ENCODE results near the gene SH3BP5. TPM values are rescaled to one million over a fixed set of nuclear protein-coding genes. Genes with fewer than 3 reads are reported as not detected.

Gene SH3BP5
- polyA plus RNA-seq, 2 donors = 8.6 to 13.6 TPM

- Histone ChIP-seq H3K9me3 (ENCODE audit: control insufficient read depth in 2 of 2, insufficient read depth in 1 of 2, low read depth in 1 of 2, low read length in 1 of 2) (no peaks in the 10 kb centered on the region), H3K4me1 (ENCODE audit: control insufficient read depth in 2 of 2, insufficient read depth in 2 of 2, low read length in 1 of 2) (peaks cover 9 to 13% of the 10 kb centered on the region in 2 donors), H3K4me3 (ENCODE audit: low read depth in 1 of 2, low read length in 2 of 2) (no peak overlapping the region), H3K27ac (ENCODE audit: low read depth in 2 of 2, low read length in 1 of 2) (peak overlapping the region in 1 of 2 donors; percentile 4), H3K27me3 (ENCODE audit: control insufficient read depth in 1 of 2, insufficient read depth in 2 of 2, low read length in 2 of 2) (no peaks in the 10 kb centered on the region), H3K36me3 (ENCODE audit: control insufficient read depth in 2 of 2, insufficient read depth in 2 of 2, low read length in 1 of 2) (no peaks in the 10 kb centered on the region)
- WGBS, 2 donors = 78 to 84% methylated on average over 11 of the region's 11 CpGs
Observed at GRCh38 chr3:15329046-15330005, 3.1 kb downstream of the SH3BP5 start.

- Histone ChIP-seq H3K27me3 (ENCODE audit: control insufficient read depth in 1 of 2, insufficient read depth in 2 of 2, low read length in 2 of 2) (no peaks in the 10 kb centered on the region), H3K9me3 (ENCODE audit: control insufficient read depth in 2 of 2, insufficient read depth in 1 of 2, low read depth in 1 of 2, low read length in 1 of 2) (no peaks in the 10 kb centered on the region), H3K36me3 (ENCODE audit: control insufficient read depth in 2 of 2, insufficient read depth in 2 of 2, low read length in 1 of 2) (peaks cover 0 to 2% of the 10 kb centered on the region in 2 donors), H3K27ac (ENCODE audit: low read depth in 2 of 2, low read length in 1 of 2) (peak overlapping the region; percentile 15 to 27), H3K4me3 (ENCODE audit: low read depth in 1 of 2, low read length in 2 of 2) (no peak overlapping the region), H3K4me1 (ENCODE audit: control insufficient read depth in 2 of 2, insufficient read depth in 2 of 2, low read length in 1 of 2) (peaks cover 10 to 15% of the 10 kb centered on the region in 2 donors)
- WGBS, 2 donors = 37 to 46% methylated on average over 7 of the region's 7 CpGs
Observed at GRCh38 chr3:15327941-15328340, 4.4 kb downstream of the SH3BP5 start.

- peaks cover 4 to 11% of the 10 kb centered on the region in 2 donors for H3K4me1 ChIP-seq (ENCODE audit: control insufficient read depth in 2 of 2, insufficient read depth in 2 of 2, low read length in 1 of 2)
- no peaks in the 10 kb centered on the region for H3K27me3 ChIP-seq (ENCODE audit: control insufficient read depth in 1 of 2, insufficient read depth in 2 of 2, low read length in 2 of 2)
- no peaks in the 10 kb centered on the region for H3K9me3 ChIP-seq (ENCODE audit: control insufficient read depth in 2 of 2, insufficient read depth in 1 of 2, low read depth in 1 of 2, low read length in 1 of 2)
- WGBS, 2 donors = 93 to 98% methylated on average over 2 of the region's 2 CpGs
- H3K4me3 ChIP-seq (ENCODE audit: low read depth in 1 of 2, low read length in 2 of 2) = no peak overlapping the region
- peaks cover 0 to 2% of the 10 kb centered on the region in 2 donors for H3K36me3 ChIP-seq (ENCODE audit: control insufficient read depth in 2 of 2, insufficient read depth in 2 of 2, low read length in 1 of 2)
- H3K27ac ChIP-seq (ENCODE audit: low read depth in 2 of 2, low read length in 1 of 2) = no peak overlapping the region
Observed at GRCh38 chr3:15326673-15327072, 5.7 kb downstream of the SH3BP5 start.

- Histone ChIP-seq H3K27ac (ENCODE audit: low read depth in 2 of 2, low read length in 1 of 2) (no peak overlapping the region), H3K27me3 (ENCODE audit: control insufficient read depth in 1 of 2, insufficient read depth in 2 of 2, low read length in 2 of 2) (no peaks in the 10 kb centered on the region), H3K36me3 (ENCODE audit: control insufficient read depth in 2 of 2, insufficient read depth in 2 of 2, low read length in 1 of 2) (peaks cover 0 to 2% of the 10 kb centered on the region in 2 donors), H3K9me3 (ENCODE audit: control insufficient read depth in 2 of 2, insufficient read depth in 1 of 2, low read depth in 1 of 2, low read length in 1 of 2) (no peaks in the 10 kb centered on the region), H3K4me3 (ENCODE audit: low read depth in 1 of 2, low read length in 2 of 2) (no peak overlapping the region), H3K4me1 (ENCODE audit: control insufficient read depth in 2 of 2, insufficient read depth in 2 of 2, low read length in 1 of 2) (peaks cover 4 to 9% of the 10 kb centered on the region in 2 donors)
- 70 to 85% methylated on average over 3 of the region's 3 CpGs for WGBS, 2 donors
Observed at GRCh38 chr3:15326037-15326436, 6.3 kb downstream of the SH3BP5 start.

- Histone ChIP-seq H3K9me3 (ENCODE audit: control insufficient read depth in 2 of 2, insufficient read depth in 1 of 2, low read depth in 1 of 2, low read length in 1 of 2) (no peaks in the 10 kb centered on the region), H3K4me1 (ENCODE audit: control insufficient read depth in 2 of 2, insufficient read depth in 2 of 2, low read length in 1 of 2) (peaks cover 4 to 9% of the 10 kb centered on the region in 2 donors), H3K27ac (ENCODE audit: low read depth in 2 of 2, low read length in 1 of 2) (no peak overlapping the region), H3K27me3 (ENCODE audit: control insufficient read depth in 1 of 2, insufficient read depth in 2 of 2, low read length in 2 of 2) (no peaks in the 10 kb centered on the region), H3K4me3 (ENCODE audit: low read depth in 1 of 2, low read length in 2 of 2) (no peak overlapping the region), H3K36me3 (ENCODE audit: control insufficient read depth in 2 of 2, insufficient read depth in 2 of 2, low read length in 1 of 2) (peaks cover 0 to 2% of the 10 kb centered on the region in 2 donors)
- 48 to 61% methylated on average over 4 of the region's 4 CpGs for WGBS, 2 donors
Observed at GRCh38 chr3:15325228-15325627, 7.2 kb downstream of the SH3BP5 start.

GRCh38 chr3:15324379-15324808, 8.0 kb downstream of the SH3BP5 start:
- Histone ChIP-seq H3K36me3 (ENCODE audit: control insufficient read depth in 2 of 2, insufficient read depth in 2 of 2, low read length in 1 of 2) (peaks cover 0 to 2% of the 10 kb centered on the region in 2 donors), H3K4me3 (ENCODE audit: low read depth in 1 of 2, low read length in 2 of 2) (no peak overlapping the region), H3K4me1 (ENCODE audit: control insufficient read depth in 2 of 2, insufficient read depth in 2 of 2, low read length in 1 of 2) (peaks cover 4 to 12% of the 10 kb centered on the region in 2 donors), H3K27ac (ENCODE audit: low read depth in 2 of 2, low read length in 1 of 2) (no peak overlapping the region), H3K27me3 (ENCODE audit: control insufficient read depth in 1 of 2, insufficient read depth in 2 of 2, low read length in 2 of 2) (no peaks in the 10 kb centered on the region), H3K9me3 (ENCODE audit: control insufficient read depth in 2 of 2, insufficient read depth in 1 of 2, low read depth in 1 of 2, low read length in 1 of 2) (no peaks in the 10 kb centered on the region)
- WGBS, 2 donors = 49 to 56% methylated on average over 7 of the region's 7 CpGs

- Histone ChIP-seq H3K36me3 (ENCODE audit: control insufficient read depth in 2 of 2, insufficient read depth in 2 of 2, low read length in 1 of 2) (peaks cover 0 to 2% of the 10 kb centered on the region in 2 donors), H3K9me3 (ENCODE audit: control insufficient read depth in 2 of 2, insufficient read depth in 1 of 2, low read depth in 1 of 2, low read length in 1 of 2) (no peaks in the 10 kb centered on the region), H3K4me3 (ENCODE audit: low read depth in 1 of 2, low read length in 2 of 2) (no peak overlapping the region), H3K27ac (ENCODE audit: low read depth in 2 of 2, low read length in 1 of 2) (no peak overlapping the region), H3K4me1 (ENCODE audit: control insufficient read depth in 2 of 2, insufficient read depth in 2 of 2, low read length in 1 of 2) (peaks cover 4 to 14% of the 10 kb centered on the region in 2 donors), H3K27me3 (ENCODE audit: control insufficient read depth in 1 of 2, insufficient read depth in 2 of 2, low read length in 2 of 2) (no peaks in the 10 kb centered on the region)
- WGBS, 2 donors = 95 to 96% methylated on average over 6 of the region's 6 CpGs
Observed at GRCh38 chr3:15323063-15323462, 9.3 kb downstream of the SH3BP5 start.

- H3K4me1 ChIP-seq (ENCODE audit: control insufficient read depth in 2 of 2, insufficient read depth in 2 of 2, low read length in 1 of 2) = peaks cover 4 to 11% of the 10 kb centered on the region in 2 donors
- 86 to 91% methylated on average over 1 of the region's 1 CpG for WGBS, 2 donors
- H3K9me3 ChIP-seq (ENCODE audit: control insufficient read depth in 2 of 2, insufficient read depth in 1 of 2, low read depth in 1 of 2, low read length in 1 of 2) = no peaks in the 10 kb centered on the region
- no peak overlapping the region for H3K27ac ChIP-seq (ENCODE audit: low read depth in 2 of 2, low read length in 1 of 2)
- H3K36me3 ChIP-seq (ENCODE audit: control insufficient read depth in 2 of 2, insufficient read depth in 2 of 2, low read length in 1 of 2) = peaks cover 0 to 2% of the 10 kb centered on the region in 2 donors
- H3K4me3 ChIP-seq (ENCODE audit: low read depth in 1 of 2, low read length in 2 of 2) = no peak overlapping the region
- H3K27me3 ChIP-seq (ENCODE audit: control insufficient read depth in 1 of 2, insufficient read depth in 2 of 2, low read length in 2 of 2) = no peaks in the 10 kb centered on the region
Observed at GRCh38 chr3:15321349-15321748, 11.0 kb downstream of the SH3BP5 start.

- H3K27ac ChIP-seq (ENCODE audit: low read depth in 2 of 2, low read length in 1 of 2) = peak overlapping the region in 1 of 2 donors; percentile 23
- H3K9me3 ChIP-seq (ENCODE audit: control insufficient read depth in 2 of 2, insufficient read depth in 1 of 2, low read depth in 1 of 2, low read length in 1 of 2) = no peaks in the 10 kb centered on the region
- 40 to 42% methylated on average over 4 of the region's 4 CpGs for WGBS, 2 donors
- peaks cover 0 to 2% of the 10 kb centered on the region in 2 donors for H3K36me3 ChIP-seq (ENCODE audit: control insufficient read depth in 2 of 2, insufficient read depth in 2 of 2, low read length in 1 of 2)
- H3K4me3 ChIP-seq (ENCODE audit: low read depth in 1 of 2, low read length in 2 of 2) = no peak overlapping the region
- H3K27me3 ChIP-seq (ENCODE audit: control insufficient read depth in 1 of 2, insufficient read depth in 2 of 2, low read length in 2 of 2) = no peaks in the 10 kb centered on the region
- H3K4me1 ChIP-seq (ENCODE audit: control insufficient read depth in 2 of 2, insufficient read depth in 2 of 2, low read length in 1 of 2) = peaks cover 3 to 11% of the 10 kb centered on the region in 2 donors
Observed at GRCh38 chr3:15319575-15319974, 12.8 kb downstream of the SH3BP5 start.

Measured in esophagus (tissue), 2 donors.